Left renal cortex interstitium (tissue), 4 donors: Measurements from ENCODE around the gene HNF1A. TPM values are rescaled to one million over a fixed set of nuclear protein-coding genes. Genes with fewer than 3 reads are reported as not detected.

Source experiments
- DNase-seq, 4 donors: peaks; one replicate each; pipeline ENCODE4 v3.0.0-alpha.2; 2013; ENCODE audit warnings: low read depth in 4 of 4, low spot score in 2 of 4, missing footprints in 1 of 4
- polyA plus RNA-seq, 4 donors: library from polyadenylated mRNA; unstranded; fragments of 120-200 nt; gene quantifications; one replicate each; pipeline ENCODE4 v1.2.1, GENCODE V29; 2013; ENCODE audit not compliant: insufficient read length in 4 of 4

Gene HNF1A
- polyA plus RNA-seq, 4 donors, result 12.2 to 24.9 (median 17.2) TPM

- DNase-seq, result no peak
These were observed 5.4 kb downstream of the HNF1A start for GRCh38 chr12:120983759-120984158.

GRCh38 chr12:120984351-120984898, 6.1 kb downstream of the HNF1A start:
- DNase-seq, result no peak

DNA sequence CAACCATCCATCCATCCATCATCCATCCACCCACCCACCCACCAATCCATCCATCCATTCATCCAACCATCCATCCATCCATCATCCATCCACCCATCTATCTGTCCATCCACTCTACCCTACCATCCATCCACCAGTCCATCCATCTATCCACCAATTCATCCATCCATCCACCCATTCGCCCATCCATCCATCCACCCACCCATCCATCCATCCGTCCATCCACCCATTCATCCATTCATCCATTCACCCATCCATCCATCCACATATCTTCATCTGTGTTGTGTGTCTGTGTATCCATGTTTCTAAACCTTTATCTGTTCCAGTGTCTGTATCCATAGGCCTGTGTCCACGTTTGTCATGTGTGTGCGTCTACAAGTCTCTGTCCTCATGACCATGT, 9.9 kb downstream of the HNF1A start:
- no peak for DNase-seq

DNA sequence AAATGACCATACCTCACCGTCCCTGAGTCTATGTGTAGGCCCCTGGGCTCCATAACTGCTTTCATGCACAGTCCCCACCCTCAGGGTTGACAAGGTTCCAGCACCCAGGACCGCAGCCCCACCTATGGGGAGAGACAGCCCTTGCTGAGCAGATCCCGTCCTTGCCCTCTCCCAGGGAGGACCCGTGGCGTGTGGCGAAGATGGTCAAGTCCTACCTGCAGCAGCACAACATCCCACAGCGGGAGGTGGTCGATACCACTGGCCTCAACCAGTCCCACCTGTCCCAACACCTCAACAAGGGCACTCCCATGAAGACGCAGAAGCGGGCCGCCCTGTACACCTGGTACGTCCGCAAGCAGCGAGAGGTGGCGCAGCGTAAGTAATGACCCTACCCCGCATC, 10.3 kb downstream of the HNF1A start:
- DNase-seq, result no peak

GRCh38 chr12:120989687-120990086, 11.3 kb downstream of the HNF1A start:
- DNase-seq, result no peak

DNA sequence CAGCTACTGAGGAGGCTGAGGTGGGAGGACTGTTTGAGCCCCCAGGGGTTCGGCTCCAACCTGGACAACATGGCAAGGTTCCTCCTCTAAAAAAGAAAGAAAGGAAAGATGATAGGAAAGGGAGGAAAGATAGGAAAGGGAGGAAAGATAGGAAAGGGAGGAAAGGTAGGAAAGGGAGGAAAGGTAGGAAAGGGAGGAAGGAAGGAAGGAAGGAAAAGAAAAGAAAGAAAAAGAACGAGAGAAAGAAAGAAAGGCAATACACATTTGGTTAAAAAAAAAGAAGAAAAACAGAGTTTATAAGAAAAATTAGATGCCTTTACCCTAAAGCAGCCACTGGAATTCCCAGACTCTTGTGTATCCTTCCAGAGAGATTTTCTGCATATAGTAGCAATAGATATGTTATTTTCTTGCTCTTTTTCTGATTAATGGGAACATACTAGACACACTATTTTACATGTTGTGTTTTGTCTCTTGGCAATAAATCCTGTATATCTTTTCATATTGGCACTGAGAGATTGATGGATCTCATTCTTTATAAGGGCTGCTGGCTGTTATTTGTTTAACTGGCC, 12.2 kb downstream of the HNF1A start:
- no peak for DNase-seq

- DNase-seq, result no peak
These were observed 13.6 kb downstream of the HNF1A start for GRCh38 chr12:120991965-120992364.

GRCh38 chr12:120992989-120993388, 14.6 kb downstream of the HNF1A start:
- no peak for DNase-seq

DNA sequence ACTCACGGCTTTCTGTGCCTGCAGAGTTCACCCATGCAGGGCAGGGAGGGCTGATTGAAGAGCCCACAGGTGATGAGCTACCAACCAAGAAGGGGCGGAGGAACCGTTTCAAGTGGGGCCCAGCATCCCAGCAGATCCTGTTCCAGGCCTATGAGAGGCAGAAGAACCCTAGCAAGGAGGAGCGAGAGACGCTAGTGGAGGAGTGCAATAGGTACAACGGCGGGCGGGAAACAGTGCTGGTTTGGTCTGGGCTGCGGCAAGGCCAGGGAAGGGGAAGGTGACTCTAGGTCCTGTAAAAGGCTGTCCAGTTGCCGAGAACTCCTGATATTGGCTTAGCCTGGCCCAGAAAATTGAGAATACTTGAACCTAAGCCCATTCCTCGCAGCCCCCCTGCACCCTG, 15.2 kb downstream of the HNF1A start:
- no peak for DNase-seq

- no peak for DNase-seq
These were observed 15.7 kb downstream of the HNF1A start for GRCh38 chr12:120994059-120994458.

GRCh38 chr12:120994589-120995337, 16.4 kb downstream of the HNF1A start:
- no peak for DNase-seq

DNA sequence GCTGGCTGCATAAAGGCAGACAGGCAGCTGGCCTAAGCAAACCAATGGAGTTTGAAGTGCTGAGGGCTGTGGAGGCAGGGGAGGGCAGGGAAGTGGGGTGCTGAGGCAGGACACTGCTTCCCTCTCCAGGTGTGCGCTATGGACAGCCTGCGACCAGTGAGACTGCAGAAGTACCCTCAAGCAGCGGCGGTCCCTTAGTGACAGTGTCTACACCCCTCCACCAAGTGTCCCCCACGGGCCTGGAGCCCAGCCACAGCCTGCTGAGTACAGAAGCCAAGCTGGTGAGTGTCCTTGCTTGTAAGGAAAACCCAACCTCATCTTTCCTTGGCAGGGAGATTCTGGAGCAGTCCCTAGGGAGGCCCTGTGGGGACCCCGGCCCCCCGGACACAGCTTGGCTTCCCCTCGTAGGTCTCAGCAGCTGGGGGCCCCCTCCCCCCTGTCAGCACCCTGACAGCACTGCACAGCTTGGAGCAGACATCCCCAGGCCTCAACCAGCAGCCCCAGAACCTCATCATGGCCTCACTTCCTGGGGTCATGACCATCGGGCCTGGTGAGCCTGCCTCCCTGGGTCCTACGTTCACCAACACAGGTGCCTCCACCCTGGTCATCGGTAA, 17.9 kb downstream of the HNF1A start:
- DNase-seq, result no peak

GRCh38 chr12:120997448-120997847, 19.1 kb downstream of the HNF1A start:
- no peak for DNase-seq

GRCh38 chr12:120998435-120998834, 20.1 kb downstream of the HNF1A start:
- DNase-seq, result no peak

DNA sequence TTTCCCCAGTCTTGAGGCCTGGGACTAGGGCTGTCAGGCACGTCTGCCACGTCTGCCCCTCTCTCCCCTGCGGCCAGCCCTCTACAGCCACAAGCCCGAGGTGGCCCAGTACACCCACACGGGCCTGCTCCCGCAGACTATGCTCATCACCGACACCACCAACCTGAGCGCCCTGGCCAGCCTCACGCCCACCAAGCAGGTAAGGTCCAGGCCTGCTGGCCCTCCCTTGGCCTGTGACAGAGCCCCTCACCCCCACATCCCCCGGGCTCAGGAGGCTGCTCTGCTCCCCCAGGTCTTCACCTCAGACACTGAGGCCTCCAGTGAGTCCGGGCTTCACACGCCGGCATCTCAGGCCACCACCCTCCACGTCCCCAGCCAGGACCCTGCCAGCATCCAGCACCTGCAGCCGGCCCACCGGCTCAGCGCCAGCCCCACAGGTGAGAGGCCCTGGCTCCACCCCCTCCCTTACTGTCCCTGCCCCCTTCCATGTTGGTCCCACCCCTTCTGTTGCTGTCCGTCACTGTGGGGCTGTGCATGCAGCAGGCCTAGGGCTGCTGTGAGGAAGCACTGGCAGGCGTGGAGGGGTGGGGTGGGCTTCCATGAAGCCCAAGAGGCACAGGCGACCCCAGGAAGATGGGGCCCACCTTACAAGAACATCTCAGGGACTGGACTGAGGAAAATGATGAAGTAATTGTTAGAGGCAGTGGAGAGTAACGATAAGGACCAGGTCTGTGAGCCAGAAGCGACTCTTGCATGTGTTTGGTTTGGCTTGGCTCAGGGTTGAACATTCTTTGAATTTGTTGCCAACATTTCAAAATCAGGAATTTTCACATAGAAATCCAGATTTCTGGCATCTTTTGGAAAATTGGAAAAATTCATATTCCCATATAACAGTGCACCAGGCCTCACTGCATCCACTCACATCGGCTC, 21.1 kb downstream of the HNF1A start:
- no peak for DNase-seq

DNA sequence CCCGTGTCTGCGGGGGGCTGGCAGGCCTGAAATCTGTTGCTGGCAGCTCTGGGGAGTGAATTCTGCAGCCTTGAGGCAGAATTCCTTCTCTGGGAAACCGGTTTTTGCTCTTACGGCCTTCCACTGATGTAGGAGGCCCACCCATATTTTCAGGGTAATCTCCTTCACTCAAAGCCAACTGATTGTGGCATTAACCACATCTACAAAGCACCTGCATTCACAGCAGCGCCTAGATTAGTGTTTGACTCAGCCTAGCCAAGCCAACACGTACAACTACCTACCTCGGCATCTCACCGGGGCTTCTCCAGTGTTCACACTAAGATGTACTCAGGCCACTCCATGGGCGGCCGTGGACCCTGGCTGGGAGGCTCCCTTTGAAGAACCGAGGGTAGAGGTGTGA, 22.2 kb downstream of the HNF1A start:
- DNase-seq, result no peak

DNA sequence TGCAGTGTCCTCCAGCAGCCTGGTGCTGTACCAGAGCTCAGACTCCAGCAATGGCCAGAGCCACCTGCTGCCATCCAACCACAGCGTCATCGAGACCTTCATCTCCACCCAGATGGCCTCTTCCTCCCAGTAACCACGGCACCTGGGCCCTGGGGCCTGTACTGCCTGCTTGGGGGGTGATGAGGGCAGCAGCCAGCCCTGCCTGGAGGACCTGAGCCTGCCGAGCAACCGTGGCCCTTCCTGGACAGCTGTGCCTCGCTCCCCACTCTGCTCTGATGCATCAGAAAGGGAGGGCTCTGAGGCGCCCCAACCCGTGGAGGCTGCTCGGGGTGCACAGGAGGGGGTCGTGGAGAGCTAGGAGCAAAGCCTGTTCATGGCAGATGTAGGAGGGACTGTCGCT, 22.7 kb downstream of the HNF1A start:
- no peak for DNase-seq

DNA sequence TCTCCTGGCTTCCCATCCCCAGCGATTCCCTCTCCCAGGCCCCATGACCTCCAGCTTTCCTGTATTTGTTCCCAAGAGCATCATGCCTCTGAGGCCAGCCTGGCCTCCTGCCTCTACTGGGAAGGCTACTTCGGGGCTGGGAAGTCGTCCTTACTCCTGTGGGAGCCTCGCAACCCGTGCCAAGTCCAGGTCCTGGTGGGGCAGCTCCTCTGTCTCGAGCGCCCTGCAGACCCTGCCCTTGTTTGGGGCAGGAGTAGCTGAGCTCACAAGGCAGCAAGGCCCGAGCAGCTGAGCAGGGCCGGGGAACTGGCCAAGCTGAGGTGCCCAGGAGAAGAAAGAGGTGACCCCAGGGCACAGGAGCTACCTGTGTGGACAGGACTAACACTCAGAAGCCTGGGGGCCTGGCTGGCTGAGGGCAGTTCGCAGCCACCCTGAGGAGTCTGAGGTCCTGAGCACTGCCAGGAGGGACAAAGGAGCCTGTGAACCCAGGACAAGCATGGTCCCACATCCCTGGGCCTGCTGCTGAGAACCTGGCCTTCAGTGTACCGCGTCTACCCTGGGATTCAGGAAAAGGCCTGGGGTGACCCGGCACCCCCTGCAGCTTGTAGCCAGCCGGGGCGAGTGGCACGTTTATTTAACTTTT, 23.6 kb downstream of the HNF1A start:
- no peak for DNase-seq

- no peak for DNase-seq
These were observed 25.3 kb downstream of the HNF1A start for GRCh38 chr12:121003650-121004049.

DNA sequence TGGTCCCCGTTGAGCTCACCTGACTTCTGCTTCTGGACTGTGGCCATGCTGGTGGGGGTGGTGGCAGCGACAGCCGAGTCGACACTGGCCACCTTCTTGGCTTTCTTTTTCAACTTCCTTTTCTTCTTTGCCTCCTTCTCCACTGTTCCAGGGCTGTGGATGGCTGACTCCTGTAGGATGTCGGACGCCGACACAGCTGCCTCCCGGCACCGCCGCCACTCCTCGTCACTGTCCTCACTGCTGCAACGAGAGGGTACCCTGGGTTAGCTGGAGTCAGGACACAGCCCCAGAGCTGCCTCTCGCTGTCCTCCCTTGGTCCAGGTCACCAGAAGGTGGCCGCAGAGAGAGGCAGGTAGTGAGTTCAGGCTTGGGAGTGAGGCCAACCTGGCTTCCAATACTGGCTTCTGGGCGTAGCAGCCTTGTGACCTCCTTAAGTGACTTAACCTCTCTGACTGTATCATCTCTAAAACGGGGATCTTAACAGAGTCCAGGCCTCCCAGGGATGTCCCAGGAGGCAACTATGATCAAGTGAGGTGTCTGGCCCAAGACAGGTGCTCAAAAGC, 26.0 kb downstream of the HNF1A start:
- DNase-seq, result no peak
